ENCODE results near the gene GBGT1. TPM values are rescaled to one million over a fixed set of nuclear protein-coding genes. Genes with fewer than 3 reads are reported as not detected.

GBGT1 gene
- total and polyA plus RNA-seq, 2 donors (not counting 3 experiments of a cell fraction or from before 2014, with no cell fraction given) = 35.6 to 56.3 TPM

- Histone ChIP-seq H2AFZ (ENCODE audit: low read depth, low read length) (no peak overlapping the region), H3K4me1 (ENCODE audit: control insufficient read depth, extremely low read depth, insufficient read depth, low read length) (no peaks in the 10 kb centered on the region), H3K9ac (replicated peaks; ENCODE audit: extremely low read depth, insufficient read depth, low read length) (no peak overlapping the region), H3K9me1 (replicated peaks; ENCODE audit: control insufficient read depth, extremely low read depth, insufficient read depth, low read length) (no peaks in the 10 kb centered on the region), H4K20me1 (replicated peaks; ENCODE audit: control insufficient read depth, extremely low read depth, insufficient read depth, low read length) (no peaks in the 10 kb centered on the region), H3K4me2 (ENCODE audit: insufficient read depth, low read length) (no peak overlapping the region), H3K9me3 (replicated peaks; ENCODE audit: control insufficient read depth, insufficient read depth, low read length) (no peaks in the 10 kb centered on the region), H3K79me2 (ENCODE audit: control insufficient read depth, insufficient read depth, low read length) (no peaks in the 10 kb centered on the region), H3K36me3 (ENCODE audit: control insufficient read depth in 2 of 2, extremely low read depth in 1 of 2, insufficient read depth in 2 of 2, low read length in 2 of 2) (no peaks in the 10 kb centered on the region), H3K27ac (ENCODE audit: insufficient read depth, low read depth, low read length) (no peak overlapping the region), H3K4me3 (replicated peaks in 1 of 3; ENCODE audit: insufficient read depth in 1 of 3, low read depth in 1 of 3, low read length in 3 of 3) (no peak overlapping the region), H3K27me3 (ENCODE audit: control insufficient read depth in 2 of 2, insufficient read depth in 2 of 2, low read length in 2 of 2) (peaks cover 11 to 14% of the 10 kb centered on the region in 2 experiments)
- no TSS peak for BruUV-seq (replicated peaks)
- dilution Hi-C loops (cut with MboI; ENCODE audit: extremely low pct_ligation_motif_present, low sequenced_read_pairs) = no loop called here
- intact Hi-C loops (cut with micrococcal nuclease) = no loop called here
- no peak for DNase-seq (ENCODE audit: low read depth, low spot score)
- no peak for FAIRE-seq
- TF ChIP-seq MAX (IDR thresholded peaks at IDR 0.05; ENCODE audit: insufficient read depth, insufficient read length) = no peak
- TF ChIP-seq MYC (IDR thresholded peaks at IDR 0.05; ENCODE audit: low read depth, low read length) = no peak
- no peak for TF ChIP-seq JUN (IDR thresholded peaks at IDR 0.05; ENCODE audit: borderline replicate concordance, insufficient read depth, insufficient read length, low read depth)
- CTCF ChIA-PET = interaction anchor here (1.1 to 3.6 kb wide), 9 partner anchors 8 to 305 kb away, joined by 3 to 20 read pairs (median 5); no protein-coding TSS in a partner anchor
- POLR2A ChIA-PET = no interaction called here
These were observed 17.8 kb upstream of the GBGT1 start for GRCh38 chr9:133181561-133181960.

DNA sequence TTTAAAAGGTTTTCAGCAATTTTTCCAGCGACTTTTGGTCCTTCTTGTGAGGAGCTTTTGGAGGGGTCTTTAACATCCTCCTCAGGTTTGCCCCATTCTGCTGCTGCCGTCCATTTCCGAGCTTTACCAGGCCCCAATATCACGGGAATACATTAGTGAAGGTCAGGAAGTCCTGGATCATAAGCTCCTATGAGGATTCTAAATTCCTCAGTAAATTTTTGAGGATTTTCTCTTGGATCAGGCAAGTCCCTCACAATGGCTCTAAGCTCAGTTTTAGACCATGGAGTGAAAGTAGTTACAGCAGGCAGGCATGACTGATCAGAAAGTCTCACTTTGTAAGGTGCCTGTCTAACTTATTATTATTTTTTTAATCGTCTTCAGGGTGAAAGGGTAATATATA is 17.2 kb upstream of the GBGT1 start:
- Histone ChIP-seq H3K27ac (ENCODE audit: insufficient read depth, low read depth, low read length) (no peak overlapping the region), H3K4me1 (ENCODE audit: control insufficient read depth, extremely low read depth, insufficient read depth, low read length) (no peaks in the 10 kb centered on the region), H3K9me3 (replicated peaks; ENCODE audit: control insufficient read depth, insufficient read depth, low read length) (no peaks in the 10 kb centered on the region), H2AFZ (ENCODE audit: low read depth, low read length) (no peak overlapping the region), H3K9me1 (replicated peaks; ENCODE audit: control insufficient read depth, extremely low read depth, insufficient read depth, low read length) (no peaks in the 10 kb centered on the region), H3K79me2 (ENCODE audit: control insufficient read depth, insufficient read depth, low read length) (no peaks in the 10 kb centered on the region), H3K4me2 (ENCODE audit: insufficient read depth, low read length) (no peak overlapping the region), H4K20me1 (replicated peaks; ENCODE audit: control insufficient read depth, extremely low read depth, insufficient read depth, low read length) (no peaks in the 10 kb centered on the region), H3K9ac (replicated peaks; ENCODE audit: extremely low read depth, insufficient read depth, low read length) (no peak overlapping the region), H3K4me3 (replicated peaks in 1 of 3; ENCODE audit: insufficient read depth in 1 of 3, low read depth in 1 of 3, low read length in 3 of 3) (no peak overlapping the region), H3K36me3 (ENCODE audit: control insufficient read depth in 2 of 2, extremely low read depth in 1 of 2, insufficient read depth in 2 of 2, low read length in 2 of 2) (no peaks in the 10 kb centered on the region), H3K27me3 (ENCODE audit: control insufficient read depth in 2 of 2, insufficient read depth in 2 of 2, low read length in 2 of 2) (peaks cover 11 to 15% of the 10 kb centered on the region in 2 experiments)
- ChIA-PET POLR2A (no interaction called here), CTCF (interaction anchor here (0.8 to 3.6 kb wide), 10 partner anchors 9 to 305 kb away, joined by 3 to 20 read pairs (median 4); partner anchors contain the start of gene GBGT1)
- dilution Hi-C loops (cut with MboI; ENCODE audit: extremely low pct_ligation_motif_present, low sequenced_read_pairs) (no loop called here), intact Hi-C loops (cut with micrococcal nuclease) (loop anchor here (1.0 kb wide), 1 partner anchor 78 kb away; no protein-coding TSS in a partner anchor)
- FAIRE-seq = no peak
- BruUV-seq (replicated peaks) = no TSS peak
- TF ChIP-seq POLR2AphosphoS5 (IDR thresholded peaks at IDR 0.05; ENCODE audit: insufficient read depth, low read depth, low read length) (no peak), JUN (IDR thresholded peaks at IDR 0.05; ENCODE audit: borderline replicate concordance, insufficient read depth, insufficient read length, low read depth) (no peak), CTCF (IDR thresholded peaks at IDR 0.05; ENCODE audit: extremely low read depth in 1 of 2, insufficient read depth in 1 of 2, low read depth in 1 of 2, low read length in 2 of 2) (no peak), POLR2A (IDR thresholded peaks at IDR 0.05; ENCODE audit: low read depth, low read length) (no peak), MAX (IDR thresholded peaks at IDR 0.05; ENCODE audit: insufficient read depth, insufficient read length) (no peak), GATA2 (IDR thresholded peaks at IDR 0.05; ENCODE audit: insufficient read depth, insufficient read length, low read depth, low read length) (no peak)
- no peak for DNase-seq (ENCODE audit: low read depth, low spot score)

Measured in endothelial cell of umbilical vein (primary cell).